IMR-90 (cell line): Measurements from ENCODE around the gene TNK2. TPM values are rescaled to one million over a fixed set of nuclear protein-coding genes. Genes with fewer than 3 reads are reported as not detected.

Source experiments
- ATAC-seq: fragments of 200-7000 bp; cut with Tn5 transposase; 2 replicates; pipeline ENCODE4 v1.9.1; 2020; ENCODE audit warnings: low read depth, mild to moderate bottlenecking, moderate library complexity
- BruUV-seq: library from RNA; stranded (reverse); fragments of 400-500 nt; replicated peaks from 2 replicates; lab custom pipeline; 2021; lab: Mats Ljungman, UMichigan
- CTCF ChIA-PET: fragments of 300-600 bp; formaldehyde crosslinking; extraction: SDS; loops from one replicate; lab custom pipeline; 2021; ENCODE audit warnings: antibody characterized with exemption; lab: Yijun Ruan, JAX
- POLR2A ChIA-PET: fragments of 300-600 bp; sonication (Branson Sonifier 250); formaldehyde crosslinking; loops from one replicate; lab custom pipeline; 2022; ENCODE audit warnings: antibody characterized with exemption; ENCODE audit not compliant: unreplicated experiment; lab: Charles Lee
- DNase-seq: peaks from one replicate; pipeline ENCODE4 v3.0.0; 2013
- H2AFZ ChIP-seq: replicated peaks from 2 replicates; pipeline ENCODE3; 2013; ENCODE audit warnings: low read length, mild to moderate bottlenecking; ENCODE audit not compliant: poor library complexity
- H2AK5ac ChIP-seq: 2 replicates; pipeline ENCODE4 v1.6.1; 2013; ENCODE audit warnings: low read depth, low read length, inconsistent platforms
- H2AK9ac ChIP-seq: replicated peaks from 2 replicates; pipeline ENCODE3; 2013; ENCODE audit warnings: mild to moderate bottlenecking, low read depth, low read length, moderate library complexity; ENCODE audit not compliant: poor library complexity
- H2BK120ac ChIP-seq: 2 replicates; pipeline ENCODE4 v1.6.1; 2013; ENCODE audit warnings: low read depth, low read length, inconsistent platforms
- H2BK15ac ChIP-seq: 3 replicates; pipeline ENCODE4 v1.6.1; 2013; ENCODE audit warnings: low read depth, low read length, inconsistent platforms
- H2BK20ac ChIP-seq: 2 replicates; pipeline ENCODE4 v1.6.1; 2013; ENCODE audit warnings: low read depth, mild to moderate bottlenecking, inconsistent platforms, low read length, moderate library complexity
- H2BK5ac ChIP-seq: 2 replicates; pipeline ENCODE4 v1.6.1; 2013; ENCODE audit warnings: mild to moderate bottlenecking, low read depth, low read length, inconsistent platforms; ENCODE audit not compliant: poor library complexity, severe bottlenecking
- H3K14ac ChIP-seq: replicated peaks from 2 replicates; pipeline ENCODE4 v1.6.1; 2013; ENCODE audit warnings: low read depth, low read length, inconsistent platforms
- H3K18ac ChIP-seq: 2 replicates; pipeline ENCODE4 v1.6.1; 2013; ENCODE audit warnings: low read depth, low read length, control low read depth
- H3K23ac ChIP-seq: 2 replicates; pipeline ENCODE4 v1.6.1; 2013; ENCODE audit warnings: low read depth, low read length, inconsistent platforms
- H3K27ac ChIP-seq: 2 replicates; pipeline ENCODE4 v1.5.1; 2013; ENCODE audit warnings: mild to moderate bottlenecking, control low read depth, low read length; ENCODE audit not compliant: insufficient read depth
- H3K27me3 ChIP-seq: 2 replicates; pipeline ENCODE4 v1.6.1; 2013; ENCODE audit warnings: low read length; ENCODE audit not compliant: control insufficient read depth, insufficient read depth
- H3K36me3 ChIP-seq: 2 replicates; pipeline ENCODE4 v1.6.1; 2013; ENCODE audit warnings: low read length, mixed read lengths; ENCODE audit not compliant: control insufficient read depth, insufficient read depth
- H3K4ac ChIP-seq: 2 replicates; pipeline ENCODE4 v1.6.1; 2013; ENCODE audit warnings: low read depth, low read length, inconsistent platforms
- H3K4me1 ChIP-seq: 2 replicates; pipeline ENCODE4 v1.6.1; 2013; ENCODE audit warnings: low read length, mixed read lengths; ENCODE audit not compliant: control insufficient read depth, insufficient read depth
- H3K4me2 ChIP-seq: 2 replicates; pipeline ENCODE4 v1.6.1; 2013; ENCODE audit warnings: low read depth, mild to moderate bottlenecking, control low read depth, low read length, moderate library complexity
- H3K4me3 ChIP-seq: 2 replicates; pipeline ENCODE4 v1.5.1; 2013; ENCODE audit warnings: low read depth, mild to moderate bottlenecking, control low read depth, low read length, moderate library complexity; ENCODE audit not compliant: insufficient read depth
- H3K56ac ChIP-seq: 2 replicates; pipeline ENCODE4 v1.6.1; 2013; ENCODE audit warnings: low read length, inconsistent platforms; ENCODE audit not compliant: insufficient read depth; ENCODE audit errors: extremely low read depth
- H3K79me1 ChIP-seq, 2 experiments: 2 replicates each; pipeline ENCODE4 v1.6.1; 2013; ENCODE audit warnings: low read length in 2 of 2, inconsistent platforms in 1 of 2, low read depth in 1 of 2
- H3K9ac ChIP-seq: 2 replicates; pipeline ENCODE4 v1.6.1; 2013; ENCODE audit warnings: low read depth, low read length, control low read depth
- H3K9me1 ChIP-seq: 2 replicates; pipeline ENCODE4 v1.6.1; 2013; ENCODE audit warnings: low read length, inconsistent platforms; ENCODE audit not compliant: insufficient read depth
- H3K9me3 ChIP-seq: 2 replicates; pipeline ENCODE4 v1.6.1; 2013; ENCODE audit warnings: low read length; ENCODE audit not compliant: control insufficient read depth, insufficient read depth
- H4K20me1 ChIP-seq: 2 replicates; pipeline ENCODE4 v1.6.1; 2013; ENCODE audit warnings: low read length, inconsistent platforms; ENCODE audit not compliant: insufficient read depth
- H4K5ac ChIP-seq: 2 replicates; pipeline ENCODE4 v1.6.1; 2013; ENCODE audit warnings: mild to moderate bottlenecking, low read depth, low read length, control low read depth
- H4K8ac ChIP-seq, 2 experiments: 2 replicates each; pipeline ENCODE4 v1.6.1; 2013; ENCODE audit warnings: low read depth in 2 of 2, low read length in 2 of 2, control low read depth in 1 of 2, inconsistent platforms in 1 of 2
- H4K91ac ChIP-seq: 2 replicates; pipeline ENCODE4 v1.6.1; 2013; ENCODE audit warnings: low read depth, low read length, inconsistent platforms; ENCODE audit not compliant: insufficient read depth
- BHLHE40 ChIP-seq: fragments of 150-350 bp; IDR thresholded peaks from 2 replicates; pipeline ENCODE4 v1.6.1; 2016; ENCODE audit warnings: mild to moderate bottlenecking, low read depth, low read length
- CEBPB ChIP-seq: IDR thresholded peaks from 2 replicates; pipeline ENCODE4 v1.6.1; 2012; ENCODE audit warnings: low read depth, low read length, improper control_type of control experiment
- CHD1 ChIP-seq: IDR thresholded peaks from 2 replicates; pipeline ENCODE4 v1.6.1; 2012; ENCODE audit warnings: low read depth, low read length, improper control_type of control experiment
- CTCF ChIP-seq: conservative IDR thresholded peaks from 2 replicates; pipeline ENCODE4 v1.5.1; 2012; ENCODE audit warnings: mild to moderate bottlenecking, low read depth, low read length, improper control_type of control experiment
- MAFK ChIP-seq: IDR thresholded peaks from 2 replicates; pipeline ENCODE4 v1.6.1; 2012; ENCODE audit warnings: low read depth, low read length, improper control_type of control experiment
- MAZ ChIP-seq: IDR thresholded peaks from 2 replicates; pipeline ENCODE4 v1.6.1; 2012; ENCODE audit warnings: low read depth, mild to moderate bottlenecking, low read length, improper control_type of control experiment, moderate library complexity, borderline replicate concordance
- MXI1 ChIP-seq: IDR thresholded peaks from 2 replicates; pipeline ENCODE4 v1.6.1; 2012; ENCODE audit warnings: low read depth, mild to moderate bottlenecking, low read length, moderate library complexity, borderline replicate concordance
- NFE2L2 ChIP-seq: fragments of 150-350 bp; IDR thresholded peaks from 2 replicates; pipeline ENCODE4 v1.6.1; 2016; ENCODE audit warnings: low read depth, mild to moderate bottlenecking, low read length
- POLR2A ChIP-seq: IDR thresholded peaks from 2 replicates; pipeline ENCODE4 v1.6.1; 2012; ENCODE audit warnings: mild to moderate bottlenecking, low read depth, low read length
- RAD21 ChIP-seq: IDR thresholded peaks from 2 replicates; pipeline ENCODE4 v1.6.1; 2012; ENCODE audit warnings: low read length, improper control_type of control experiment
- RCOR1 ChIP-seq: IDR thresholded peaks from 2 replicates; pipeline ENCODE4 v1.6.1; 2012; ENCODE audit warnings: mild to moderate bottlenecking, low read length, improper control_type of control experiment; ENCODE audit not compliant: insufficient replicate concordance
- RFX5 ChIP-seq: IDR thresholded peaks from 2 replicates; pipeline ENCODE4 v1.8.0; 2012; ENCODE audit warnings: low read depth, mild to moderate bottlenecking, low read length, moderate library complexity
- SMC3 ChIP-seq: fragments of 150-350 bp; IDR thresholded peaks from 2 replicates; pipeline ENCODE4 v1.6.1; 2016; ENCODE audit warnings: low read depth, mild to moderate bottlenecking, antibody characterized with exemption, low read length, moderate library complexity
- WGBS, 2 experiments: methylation state at CpG; one replicate each; pipeline versions ENCODE4 v1.1.5 to v1.1.7; 2013; ENCODE audit warnings: missing lambda C conversion rate in 2 of 2; ENCODE audit not compliant: insufficient read length in 1 of 2; ENCODE audit errors: extremely low coverage in 2 of 2; 5-methylcytosine and 5-hydroxymethylcytosine counted together
- dilution Hi-C: fragments of 300-500 bp; cut with HindIII; formaldehyde crosslinking; loops from one replicate; pipeline ENCODE4 v1.14.3; 2018; ENCODE audit warnings: low sequenced_read_pairs; ENCODE audit not compliant: unreplicated experiment
- in situ Hi-C: fragments of 300-500 bp; cut with MboI; formaldehyde crosslinking; loops from 3 replicates; pipeline ENCODE4 v1.14.3; 2019; ENCODE audit warnings: low sequenced_read_pairs, inconsistent platforms, mixed read lengths
- intact Hi-C: fragments of 100-400 bp; cut with micrococcal nuclease; formaldehyde crosslinking; loops from 2 replicates; pipeline ENCODE4 v1.10.0; 2022
- polyA plus RNA-seq, 3 experiments: library from polyadenylated mRNA; depleted of rRNA; stranded (reverse); fragments of >200 nt; gene quantifications; 2 replicates each; pipeline ENCODE4 v1.2.3, GENCODE V29; 2012; ENCODE audit warnings: low replicate concordance in 1 of 3
- total RNA-seq: library from RNA; depleted of rRNA; stranded (reverse); fragments of >200 nt; gene quantifications from 2 replicates; pipeline ENCODE4 v1.2.3, GENCODE V29; 2012
- TF ChIP-seq, protein P1 (sequence below): fragments of 150-350 bp; IDR thresholded peaks from 2 replicates; pipeline ENCODE4 v1.6.1; 2017; ENCODE audit warnings: mild to moderate bottlenecking, antibody characterized with exemption, low read length, low read depth
- TF ChIP-seq, protein P2 (sequence below): fragments of 150-350 bp; IDR thresholded peaks from 2 replicates; pipeline ENCODE4 v1.6.1; 2016; ENCODE audit warnings: low read depth, mild to moderate bottlenecking, low read length, moderate library complexity, borderline replicate concordance

The TNK2 gene
- total and polyA plus RNA-seq, 2 of the 4 experiments (the other 2 are of a cell fraction) = 2.2 to 13.8 TPM

- ChIA-PET CTCF (no interaction called here), POLR2A (no interaction called here)
- no peak overlapping the region for H2BK5ac ChIP-seq
- H4K8ac ChIP-seq = no peak overlapping the region
- BruUV-seq = no TSS peak
- DNase-seq (no peak), ATAC-seq (no peak)
- H3K27me3 ChIP-seq = no peaks in the 10 kb centered on the region
- no peak overlapping the region for H2BK120ac ChIP-seq
- H3K14ac ChIP-seq = no peak overlapping the region
- H4K5ac ChIP-seq = no peak overlapping the region
- no peak for TF ChIP-seq CEBPB
- TF ChIP-seq CTCF = no peak
- no peak for TF ChIP-seq MXI1
- no peak for TF ChIP-seq SMC3
- TF ChIP-seq, protein P1, sequence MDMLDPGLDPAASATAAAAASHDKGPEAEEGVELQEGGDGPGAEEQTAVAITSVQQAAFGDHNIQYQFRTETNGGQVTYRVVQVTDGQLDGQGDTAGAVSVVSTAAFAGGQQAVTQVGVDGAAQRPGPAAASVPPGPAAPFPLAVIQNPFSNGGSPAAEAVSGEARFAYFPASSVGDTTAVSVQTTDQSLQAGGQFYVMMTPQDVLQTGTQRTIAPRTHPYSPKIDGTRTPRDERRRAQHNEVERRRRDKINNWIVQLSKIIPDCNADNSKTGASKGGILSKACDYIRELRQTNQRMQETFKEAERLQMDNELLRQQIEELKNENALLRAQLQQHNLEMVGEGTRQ = no peak
- TF ChIP-seq RCOR1 = no peak
- no peak for TF ChIP-seq RFX5
- TF ChIP-seq, protein P2, sequence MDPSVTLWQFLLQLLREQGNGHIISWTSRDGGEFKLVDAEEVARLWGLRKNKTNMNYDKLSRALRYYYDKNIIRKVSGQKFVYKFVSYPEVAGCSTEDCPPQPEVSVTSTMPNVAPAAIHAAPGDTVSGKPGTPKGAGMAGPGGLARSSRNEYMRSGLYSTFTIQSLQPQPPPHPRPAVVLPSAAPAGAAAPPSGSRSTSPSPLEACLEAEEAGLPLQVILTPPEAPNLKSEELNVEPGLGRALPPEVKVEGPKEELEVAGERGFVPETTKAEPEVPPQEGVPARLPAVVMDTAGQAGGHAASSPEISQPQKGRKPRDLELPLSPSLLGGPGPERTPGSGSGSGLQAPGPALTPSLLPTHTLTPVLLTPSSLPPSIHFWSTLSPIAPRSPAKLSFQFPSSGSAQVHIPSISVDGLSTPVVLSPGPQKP = no peak
- no peak for TF ChIP-seq MAFK
- no peak for TF ChIP-seq NFE2L2
- TF ChIP-seq POLR2A = no peak
- TF ChIP-seq CHD1 = no peak
- no peak for TF ChIP-seq BHLHE40
- no peak for TF ChIP-seq MAZ
- no peak for TF ChIP-seq RAD21
- no peak overlapping the region for H3K4me3 ChIP-seq
- H3K4me1 ChIP-seq = no peaks in the 10 kb centered on the region
- no peak overlapping the region for H2BK15ac ChIP-seq
- intact Hi-C loops (no loop called here), dilution Hi-C loops (no loop called here), in situ Hi-C loops (no loop called here)
- no peak overlapping the region for H4K91ac ChIP-seq
- H3K9ac ChIP-seq = no peak overlapping the region
- no peak overlapping the region for H3K27ac ChIP-seq
- no peaks in the 10 kb centered on the region for H3K79me1 ChIP-seq
- H2BK20ac ChIP-seq = no peak overlapping the region
- H3K4ac ChIP-seq = no peak overlapping the region
- H3K9me3 ChIP-seq = no peaks in the 10 kb centered on the region
- 91% methylated on average over 4 of the region's 16 CpGs; no CpG with 5 or more reads in 1 of the 2 experiments for WGBS, 2 experiments
- no peak overlapping the region for H3K56ac ChIP-seq
- peaks cover 50% of the 10 kb centered on the region for H3K36me3 ChIP-seq
- no peak overlapping the region for H2AK9ac ChIP-seq
- no peak overlapping the region for H3K18ac ChIP-seq
- no peak overlapping the region for H3K23ac ChIP-seq
- H3K9me1 ChIP-seq = no peaks in the 10 kb centered on the region
- no peak overlapping the region for H2AK5ac ChIP-seq
- no peak overlapping the region for H2AFZ ChIP-seq
- H3K4me2 ChIP-seq = no peak overlapping the region
- no peaks in the 10 kb centered on the region for H4K20me1 ChIP-seq
Measured at GRCh38 chr3:195879416-195880036, 28.8 kb downstream of the TNK2 start.
